ENCODE data around the gene SMYD3.

- TF ChIP-seq SUPT5H (IDR thresholded peaks at IDR 0.05), result no peak
- TF ChIP-seq, protein P1, sequence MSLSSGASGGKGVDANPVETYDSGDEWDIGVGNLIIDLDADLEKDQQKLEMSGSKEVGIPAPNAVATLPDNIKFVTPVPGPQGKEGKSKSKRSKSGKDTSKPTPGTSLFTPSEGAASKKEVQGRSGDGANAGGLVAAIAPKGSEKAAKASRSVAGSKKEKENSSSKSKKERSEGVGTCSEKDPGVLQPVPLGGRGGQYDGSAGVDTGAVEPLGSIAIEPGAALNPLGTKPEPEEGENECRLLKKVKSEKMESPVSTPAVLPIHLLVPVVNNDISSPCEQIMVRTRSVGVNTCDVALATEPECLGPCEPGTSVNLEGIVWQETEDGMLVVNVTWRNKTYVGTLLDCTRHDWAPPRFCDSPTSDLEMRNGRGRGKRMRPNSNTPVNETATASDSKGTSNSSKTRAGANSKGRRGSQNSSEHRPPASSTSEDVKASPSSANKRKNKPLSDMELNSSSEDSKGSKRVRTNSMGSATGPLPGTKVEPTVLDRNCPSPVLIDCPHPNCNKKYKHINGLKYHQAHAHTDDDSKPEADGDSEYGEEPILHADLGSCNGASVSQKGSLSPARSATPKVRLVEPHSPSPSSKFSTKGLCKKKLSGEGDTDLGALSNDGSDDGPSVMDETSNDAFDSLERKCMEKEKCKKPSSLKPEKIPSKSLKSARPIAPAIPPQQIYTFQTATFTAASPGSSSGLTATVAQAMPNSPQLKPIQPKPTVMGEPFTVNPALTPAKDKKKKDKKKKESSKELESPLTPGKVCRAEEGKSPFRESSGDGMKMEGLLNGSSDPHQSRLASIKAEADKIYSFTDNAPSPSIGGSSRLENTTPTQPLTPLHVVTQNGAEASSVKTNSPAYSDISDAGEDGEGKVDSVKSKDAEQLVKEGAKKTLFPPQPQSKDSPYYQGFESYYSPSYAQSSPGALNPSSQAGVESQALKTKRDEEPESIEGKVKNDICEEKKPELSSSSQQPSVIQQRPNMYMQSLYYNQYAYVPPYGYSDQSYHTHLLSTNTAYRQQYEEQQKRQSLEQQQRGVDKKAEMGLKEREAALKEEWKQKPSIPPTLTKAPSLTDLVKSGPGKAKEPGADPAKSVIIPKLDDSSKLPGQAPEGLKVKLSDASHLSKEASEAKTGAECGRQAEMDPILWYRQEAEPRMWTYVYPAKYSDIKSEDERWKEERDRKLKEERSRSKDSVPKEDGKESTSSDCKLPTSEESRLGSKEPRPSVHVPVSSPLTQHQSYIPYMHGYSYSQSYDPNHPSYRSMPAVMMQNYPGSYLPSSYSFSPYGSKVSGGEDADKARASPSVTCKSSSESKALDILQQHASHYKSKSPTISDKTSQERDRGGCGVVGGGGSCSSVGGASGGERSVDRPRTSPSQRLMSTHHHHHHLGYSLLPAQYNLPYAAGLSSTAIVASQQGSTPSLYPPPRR (CRISPR knock-in tag; IDR thresholded peaks at IDR 0.05; ENCODE audit: borderline replicate concordance), result no peak
Observed at GRCh38 chr1:246544001-246544400, 36.9 kb upstream of the SMYD3 start.

Data from K562 (cell line).